GM15510 (cell line): ENCODE data around the gene SNED1.

Experiments
- POLR2A ChIP-seq: IDR thresholded peaks from 3 replicates; pipeline ENCODE4 v1.6.1; 2011; ENCODE audit warnings: borderline replicate concordance; ENCODE audit not compliant: insufficient read length; ENCODE audit errors: extremely low read depth

SNED1 gene

DNA sequence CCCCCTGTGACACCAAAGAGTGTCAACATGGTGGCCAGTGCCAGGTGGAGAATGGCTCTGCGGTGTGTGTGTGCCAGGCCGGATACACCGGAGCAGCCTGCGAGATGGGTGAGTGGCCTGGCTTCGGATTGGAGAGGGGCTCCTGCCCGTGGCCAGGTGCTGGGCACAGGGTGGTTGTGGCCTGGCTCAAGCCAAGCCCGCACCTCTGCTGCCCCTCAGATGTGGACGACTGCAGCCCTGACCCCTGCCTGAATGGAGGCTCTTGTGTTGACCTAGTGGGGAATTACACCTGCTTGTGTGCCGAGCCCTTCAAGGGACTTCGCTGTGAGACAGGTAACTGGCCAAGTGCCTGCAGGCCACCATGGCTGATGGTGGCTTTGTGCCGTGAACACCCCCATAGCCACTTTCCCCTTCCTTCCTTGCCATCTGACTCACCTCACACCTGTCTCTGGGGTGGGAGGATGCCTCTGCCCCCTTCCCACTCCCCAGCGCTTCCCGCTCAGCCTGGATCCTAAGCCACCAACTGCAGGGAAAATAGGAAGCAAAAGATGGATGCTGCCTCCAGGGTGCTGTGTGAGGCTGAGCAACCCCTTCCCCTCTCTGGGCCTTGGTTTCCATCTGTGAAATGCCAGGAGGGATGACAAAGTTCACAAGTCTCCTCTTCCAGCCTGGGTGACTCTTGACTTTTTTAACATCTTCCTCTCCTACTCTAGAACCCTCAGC lies 41.8 kb downstream of the SNED1 start:
- no peak for TF ChIP-seq POLR2A

DNA sequence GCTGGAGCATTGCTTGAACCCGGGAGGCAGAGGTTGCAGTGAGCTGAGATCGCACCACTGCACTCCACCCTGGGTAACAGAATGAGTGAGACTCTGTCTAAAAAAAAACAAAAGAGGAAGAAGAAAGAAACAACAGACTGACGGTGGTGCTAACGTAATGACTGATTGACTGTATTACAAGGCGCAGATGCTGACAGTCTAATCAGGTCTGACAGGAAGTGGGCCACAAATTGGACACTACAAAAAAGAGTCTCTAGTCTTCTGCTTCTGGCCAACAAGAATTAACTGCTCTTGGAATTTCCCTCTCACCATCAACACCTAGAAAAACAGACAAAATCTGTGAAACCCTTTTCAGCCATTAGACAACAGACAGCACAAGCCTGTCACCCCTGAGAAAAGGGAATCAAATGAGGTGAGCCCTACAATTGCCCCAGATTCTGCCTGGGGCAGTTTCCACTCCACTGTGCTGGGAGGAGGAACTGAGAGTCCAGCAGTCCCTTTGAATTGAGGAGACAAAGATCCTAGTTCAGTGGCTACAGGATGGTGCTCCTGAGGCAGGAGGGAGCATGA lies 43.3 kb downstream of the SNED1 start:
- no peak for TF ChIP-seq POLR2A

DNA sequence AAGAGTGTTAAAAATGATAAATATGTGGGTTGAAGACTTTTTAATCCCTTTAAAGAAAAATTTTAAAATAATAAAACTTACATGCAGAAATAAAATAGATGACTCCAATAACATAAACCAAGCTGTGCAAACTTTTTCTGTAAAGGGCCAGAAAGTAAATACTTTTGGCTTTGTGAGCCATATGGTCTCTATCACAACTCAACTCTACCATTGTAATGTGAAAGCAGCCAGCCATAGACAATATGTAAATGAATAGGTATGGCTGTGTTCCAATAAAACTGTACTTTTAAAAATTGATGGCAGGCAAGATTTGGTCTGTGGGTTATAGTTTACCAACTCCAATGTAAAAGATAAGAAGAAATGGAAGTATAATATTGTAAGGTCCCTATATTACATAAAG lies 45.2 kb downstream of the SNED1 start:
- no peak for TF ChIP-seq POLR2A

DNA sequence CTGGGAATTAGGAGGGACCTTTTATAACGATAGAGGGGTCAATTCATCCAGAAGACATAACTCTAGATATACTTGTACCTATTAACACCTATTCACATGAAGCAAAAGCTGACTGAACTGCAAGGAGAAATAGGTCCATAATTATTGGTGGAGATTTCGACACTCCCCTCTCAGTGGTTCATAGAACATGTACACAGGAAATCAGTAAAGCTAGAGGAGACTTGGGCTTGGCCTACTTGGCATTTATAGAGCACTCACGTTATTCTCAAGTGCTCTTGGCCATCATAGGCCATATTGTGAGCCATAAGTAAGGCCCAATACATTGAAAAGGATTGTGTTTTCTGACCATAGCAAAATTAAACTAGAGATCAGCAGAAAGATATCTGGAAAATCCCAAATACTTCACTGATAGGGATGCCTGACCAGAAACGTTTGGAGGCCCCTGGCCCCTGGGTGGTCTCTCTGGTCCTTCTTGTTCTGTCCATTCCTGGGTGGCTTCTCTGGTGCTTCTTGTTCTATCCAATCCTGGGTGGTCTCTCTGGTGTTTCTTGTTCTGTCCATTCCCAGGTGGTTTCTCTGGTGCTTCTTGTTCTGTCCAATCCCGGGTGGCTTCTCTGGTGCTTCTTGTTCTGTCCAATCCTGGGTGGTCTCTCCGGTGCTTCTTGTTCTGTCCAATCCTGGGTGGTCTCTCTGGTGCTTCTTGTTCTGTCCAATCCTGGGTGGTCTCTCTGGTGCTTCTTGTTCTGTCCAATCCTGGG lies 49.0 kb downstream of the SNED1 start:
- TF ChIP-seq POLR2A, result no peak

DNA sequence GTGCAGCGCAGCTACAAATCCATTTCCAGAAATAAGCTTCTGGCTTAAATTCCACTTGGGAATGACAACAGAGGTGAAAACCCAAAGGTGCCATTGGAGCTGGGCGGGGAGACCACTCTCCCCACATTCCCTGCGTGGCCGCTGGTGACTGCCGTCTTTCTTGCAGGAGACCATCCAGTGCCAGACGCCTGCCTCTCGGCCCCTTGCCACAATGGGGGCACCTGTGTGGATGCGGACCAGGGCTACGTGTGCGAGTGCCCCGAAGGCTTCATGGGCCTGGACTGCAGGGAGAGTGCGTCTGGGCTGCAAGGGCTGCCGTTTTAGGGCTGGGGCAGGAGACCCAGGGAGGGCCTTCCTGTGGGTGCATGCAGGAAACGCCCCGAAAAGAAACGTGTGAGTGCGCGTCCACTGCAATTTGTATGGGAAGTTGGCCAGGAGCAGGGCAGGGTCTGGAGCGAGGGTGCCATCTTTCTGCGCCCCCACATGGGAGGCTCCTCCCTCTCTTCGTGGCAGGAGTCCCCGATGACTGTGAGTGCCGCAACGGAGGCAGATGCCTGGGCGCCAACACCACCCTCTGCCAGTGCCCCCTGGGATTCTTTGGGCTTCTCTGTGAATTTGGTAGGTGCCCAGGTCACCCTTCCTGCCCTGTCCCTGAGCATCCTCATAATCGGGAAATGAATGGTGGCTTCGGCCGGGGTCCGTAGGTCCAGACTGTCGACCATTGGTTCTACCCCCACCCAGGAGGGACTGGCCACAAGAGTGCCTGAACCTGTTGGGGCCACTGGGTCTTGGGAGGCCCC lies 49.9 kb downstream of the SNED1 start:
- TF ChIP-seq POLR2A, result no peak

DNA sequence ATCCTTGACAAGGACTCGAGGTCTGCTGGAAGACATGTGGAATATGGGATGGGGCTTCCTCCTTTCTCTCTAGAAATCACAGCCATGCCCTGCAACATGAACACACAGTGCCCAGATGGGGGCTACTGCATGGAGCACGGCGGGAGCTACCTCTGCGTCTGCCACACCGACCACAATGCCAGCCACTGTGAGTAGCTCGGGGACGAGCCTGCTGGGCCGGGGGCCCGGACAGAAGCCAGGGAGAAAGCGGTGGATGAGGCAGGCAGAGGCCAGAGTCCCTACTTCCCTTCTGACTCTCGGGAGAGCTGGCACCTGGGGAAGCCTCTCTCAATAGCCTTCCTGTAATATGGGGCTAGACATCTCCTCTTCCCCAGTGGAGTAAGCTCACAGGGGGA lies 50.5 kb downstream of the SNED1 start:
- no peak for TF ChIP-seq POLR2A

DNA sequence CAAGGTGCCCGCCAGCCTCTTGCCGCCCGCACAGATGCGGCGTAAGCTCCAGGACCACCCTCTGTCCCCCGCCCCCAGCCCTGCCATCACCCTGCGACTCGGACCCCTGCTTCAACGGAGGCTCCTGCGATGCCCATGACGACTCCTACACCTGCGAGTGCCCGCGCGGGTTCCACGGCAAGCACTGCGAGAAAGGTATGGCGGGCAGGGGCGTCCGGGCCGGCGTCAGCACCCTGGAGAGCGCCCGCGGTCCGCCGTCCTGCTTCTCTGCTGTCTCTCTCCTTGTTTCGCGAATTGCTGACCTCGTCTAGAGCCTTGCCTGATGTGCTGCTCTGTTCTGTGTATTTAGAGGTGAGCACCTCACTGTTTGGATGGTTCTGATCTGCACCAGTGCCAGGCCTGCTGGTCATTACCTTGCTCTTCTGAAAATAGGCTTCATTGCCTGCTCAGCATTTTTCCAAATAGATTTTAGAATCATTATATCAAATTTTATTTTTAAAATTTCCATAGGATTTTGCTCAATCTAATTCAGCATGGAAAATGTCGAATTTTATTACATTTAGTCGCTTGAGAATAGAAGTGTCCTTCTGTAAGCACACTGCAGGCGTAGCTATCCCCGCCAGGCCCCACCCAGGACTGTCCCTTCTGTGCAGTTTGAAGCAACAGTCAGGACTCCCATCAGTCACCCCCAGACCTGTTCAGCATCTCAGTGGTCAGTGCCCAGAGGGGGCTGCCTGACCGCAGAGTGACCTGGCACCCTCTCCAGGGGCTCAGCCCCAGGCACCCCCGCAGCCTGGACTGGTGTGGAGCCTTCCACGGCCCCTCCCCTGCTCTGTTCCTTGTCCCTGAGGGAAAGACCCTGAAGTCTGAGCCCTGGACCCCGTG lies 51.6 kb downstream of the SNED1 start:
- TF ChIP-seq POLR2A, result no peak

DNA sequence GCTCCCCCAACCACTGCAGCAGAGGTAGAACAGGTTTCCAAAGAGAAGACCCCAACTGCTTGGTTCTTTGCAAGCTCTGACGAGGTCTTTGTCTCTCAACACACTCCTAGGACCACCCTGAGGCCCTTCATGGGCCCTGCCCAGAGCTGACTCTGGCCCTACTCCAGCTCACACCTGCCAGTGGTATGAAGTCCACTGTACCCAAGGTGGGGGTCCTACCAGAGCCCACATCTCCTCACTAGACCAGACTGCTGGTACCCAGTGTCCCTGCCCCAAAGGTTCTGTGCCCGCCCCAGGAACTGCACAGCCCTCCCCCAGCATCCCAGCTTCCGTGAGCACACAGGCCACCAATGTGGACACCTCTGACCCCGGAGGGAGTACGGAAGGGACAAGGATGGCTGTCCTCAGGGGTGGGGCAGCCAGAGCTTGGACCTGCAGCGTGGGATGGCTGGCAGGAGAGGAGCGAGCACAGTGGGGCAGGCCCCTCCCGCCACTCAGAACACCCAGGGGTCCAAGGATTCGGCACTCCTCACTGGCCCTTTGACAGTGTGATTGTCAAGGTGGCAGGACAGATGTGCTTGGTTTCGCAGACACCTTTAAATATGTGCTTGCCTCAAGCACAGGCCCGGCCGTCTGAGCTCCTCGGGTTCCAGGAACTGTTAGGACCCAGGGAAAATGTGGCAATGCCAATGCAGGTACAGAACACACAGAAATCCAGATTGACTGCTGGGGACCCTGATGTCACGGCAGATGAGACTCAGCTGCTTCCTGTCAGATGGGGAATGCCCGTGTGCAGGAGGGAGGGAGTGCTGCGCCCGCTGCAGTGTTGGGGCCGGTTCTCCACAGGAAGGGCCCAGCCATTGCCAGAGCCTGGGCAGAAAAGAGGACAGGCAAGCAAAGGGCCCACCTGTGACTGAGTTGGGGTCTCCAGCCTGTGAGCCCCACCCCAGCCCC lies 52.5 kb downstream of the SNED1 start:
- no peak for TF ChIP-seq POLR2A

DNA sequence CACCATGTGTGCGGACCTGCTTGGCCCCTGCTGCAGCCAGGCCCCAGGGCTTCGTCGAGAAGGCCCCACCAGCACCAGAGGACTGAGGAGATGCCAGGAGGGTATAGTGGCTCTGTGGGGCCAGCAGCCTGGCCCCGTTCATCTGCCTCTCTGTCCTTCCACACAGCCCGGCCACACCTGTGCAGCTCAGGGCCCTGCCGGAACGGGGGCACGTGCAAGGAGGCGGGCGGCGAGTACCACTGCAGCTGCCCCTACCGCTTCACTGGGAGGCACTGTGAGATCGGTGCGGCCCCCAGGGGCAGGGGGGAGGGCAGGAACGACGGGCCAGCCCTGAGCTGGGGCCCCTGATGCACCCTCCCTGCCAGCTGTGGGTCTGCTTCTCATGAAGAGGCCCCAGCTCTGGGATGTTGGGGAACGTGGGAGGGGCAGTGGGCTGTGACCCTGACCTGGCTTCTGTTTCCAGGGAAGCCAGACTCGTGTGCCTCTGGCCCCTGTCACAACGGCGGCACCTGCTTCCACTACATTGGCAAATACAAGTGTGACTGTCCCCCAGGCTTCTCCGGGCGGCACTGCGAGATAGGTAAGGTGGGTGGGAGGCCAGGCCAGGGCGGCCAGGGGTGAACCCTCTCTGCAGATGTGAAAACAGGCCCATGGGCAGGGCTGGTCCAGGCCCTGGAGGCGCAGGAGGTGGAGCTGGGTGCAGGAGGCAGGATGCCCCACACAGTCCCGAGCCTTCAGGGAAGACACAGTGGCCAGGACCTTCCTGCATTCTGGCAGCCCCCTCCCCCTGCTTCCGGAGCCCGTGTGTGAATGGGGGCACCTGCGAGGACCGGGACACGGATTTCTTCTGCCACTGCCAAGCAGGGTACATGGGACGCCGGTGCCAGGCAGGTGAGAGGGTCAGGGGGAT lies 53.4 kb downstream of the SNED1 start:
- TF ChIP-seq POLR2A, result no peak

DNA sequence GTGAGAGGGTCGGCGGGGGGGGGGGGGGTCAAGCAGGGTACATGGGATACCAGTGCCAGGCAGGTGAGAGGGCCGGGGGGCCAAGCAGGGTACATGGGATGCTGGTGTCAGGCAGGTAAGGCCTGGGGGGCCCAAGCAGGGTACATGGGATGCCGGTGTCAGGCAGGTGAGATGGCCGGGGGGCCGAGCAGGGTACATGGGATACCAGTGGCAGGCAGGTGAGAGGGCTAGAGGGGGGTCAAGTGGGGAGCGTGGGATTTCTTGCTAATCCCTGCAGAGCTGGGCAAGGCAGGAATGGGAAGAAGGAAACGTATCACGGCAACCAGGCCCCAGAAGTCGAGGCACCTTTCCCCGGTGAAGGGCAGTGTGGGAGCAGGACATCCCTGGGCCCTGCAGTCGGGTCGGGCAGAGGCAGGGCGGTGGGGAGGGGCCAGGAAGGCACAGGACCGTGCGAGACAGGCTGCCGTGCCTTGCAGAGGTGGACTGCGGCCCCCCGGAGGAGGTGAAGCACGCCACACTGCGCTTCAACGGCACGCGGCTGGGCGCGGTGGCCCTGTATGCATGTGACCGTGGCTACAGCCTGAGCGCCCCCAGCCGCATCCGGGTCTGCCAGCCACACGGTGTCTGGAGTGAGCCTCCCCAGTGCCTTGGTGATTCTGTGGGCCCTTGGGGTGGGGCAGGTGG lies 54.4 kb downstream of the SNED1 start:
- no peak for TF ChIP-seq POLR2A

DNA sequence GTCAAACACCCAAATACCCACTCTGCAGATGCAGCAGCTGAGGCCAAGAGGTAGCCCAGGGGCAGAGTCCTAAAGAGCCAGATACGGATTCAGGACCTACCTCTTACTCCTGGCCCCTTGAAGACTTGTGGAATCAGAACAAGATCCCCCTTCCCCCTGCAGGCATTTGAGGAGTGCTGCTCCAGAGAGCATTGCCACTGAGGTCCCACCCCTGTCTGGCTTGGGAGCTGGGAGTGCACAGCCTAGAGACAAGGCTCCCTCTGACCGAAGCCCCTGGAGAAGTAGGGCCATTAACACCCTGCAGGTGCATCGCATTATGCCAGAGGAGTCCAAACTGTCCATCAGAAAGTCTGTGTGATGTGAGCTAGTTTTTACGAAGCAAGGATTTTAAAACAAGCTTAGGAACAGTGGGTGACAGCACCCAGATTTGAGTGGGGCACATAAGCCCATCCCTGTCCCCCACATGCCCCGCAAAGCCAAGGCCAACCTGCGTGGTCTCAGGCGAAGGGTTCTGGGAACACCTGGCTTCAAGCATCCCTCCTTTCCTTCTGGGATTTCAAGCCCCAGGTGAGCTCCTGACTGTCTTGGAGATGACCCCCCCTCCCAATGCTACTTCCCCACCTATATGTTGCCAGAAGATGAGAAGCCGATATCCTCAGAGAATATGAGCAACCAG lies 55.3 kb downstream of the SNED1 start:
- TF ChIP-seq POLR2A, result no peak
